IPS-NIHi11 (cell line): Measurements from ENCODE around the gene C2CD4A.
"Not testable (repeated sequence)": the region's sequence is repeated elsewhere in the genome, so short reads cannot be mapped to it uniquely, and the experiment has no call there.

Source experiments
- DNase-seq: peaks from one replicate; pipeline ENCODE4 v3.0.0; 2012; ENCODE audit warnings: mixed read lengths, low spot score

C2CD4A gene

GRCh38 chr15:62066663-62067447 is at the start of gene C2CD4A:
Gene C2CD4A (plus strand): TSS chr15:62066977. CDS start chr15:62067614, 637 bp downstream.
- peak; percentile 83 for DNase-seq

GRCh38 chr15:62020576-62021160 is 46.1 kb upstream of the C2CD4A start:
- DNase-seq = no peak

DNA sequence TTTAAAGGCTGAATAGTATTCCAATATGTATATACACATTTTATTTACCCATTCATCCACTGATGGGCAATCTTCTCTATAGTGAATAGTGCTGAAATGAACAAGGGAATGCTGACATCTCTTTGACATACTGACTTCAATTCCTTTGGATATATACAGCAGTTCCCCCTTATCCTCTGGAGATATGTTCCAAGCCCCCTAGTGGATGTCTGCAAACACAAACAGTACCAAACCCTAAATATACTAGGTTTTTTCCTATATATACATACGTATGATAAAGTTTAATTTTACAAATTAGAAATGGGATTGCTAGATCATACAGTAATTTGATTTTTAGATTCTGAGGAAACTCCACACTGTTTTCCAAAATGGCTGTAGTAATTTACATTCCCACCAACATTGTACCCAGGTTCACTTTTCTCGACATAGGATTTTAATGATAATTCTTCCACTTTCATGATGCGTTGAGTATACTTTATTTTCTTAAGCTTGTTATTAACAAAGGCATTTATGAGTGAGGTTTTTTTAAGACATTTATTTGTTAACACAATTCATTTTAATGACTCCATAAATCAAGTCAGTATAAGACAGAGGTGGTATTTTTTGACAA is 44.7 kb upstream of the C2CD4A start:
- DNase-seq = no peak

- no peak for DNase-seq
Observed at GRCh38 chr15:62026487-62027262, 40.1 kb upstream of the C2CD4A start.

DNA sequence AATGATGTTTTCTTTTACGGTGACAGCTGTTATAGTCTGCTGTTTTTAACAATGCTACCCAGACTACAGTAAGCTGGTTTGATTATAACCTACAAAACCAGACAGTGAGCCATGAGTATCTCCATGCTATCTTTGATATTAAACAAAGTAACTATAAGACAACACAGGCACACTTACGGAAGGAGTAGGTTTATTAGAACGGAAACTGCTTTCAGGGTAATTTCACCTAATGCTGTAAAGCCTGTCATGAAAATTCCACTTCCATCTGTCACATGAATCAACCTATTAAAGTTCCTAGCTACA is 39.6 kb upstream of the C2CD4A start:
- no peak for DNase-seq

GRCh38 chr15:62027916-62028315 is 38.9 kb upstream of the C2CD4A start:
- DNase-seq = no peak

DNA sequence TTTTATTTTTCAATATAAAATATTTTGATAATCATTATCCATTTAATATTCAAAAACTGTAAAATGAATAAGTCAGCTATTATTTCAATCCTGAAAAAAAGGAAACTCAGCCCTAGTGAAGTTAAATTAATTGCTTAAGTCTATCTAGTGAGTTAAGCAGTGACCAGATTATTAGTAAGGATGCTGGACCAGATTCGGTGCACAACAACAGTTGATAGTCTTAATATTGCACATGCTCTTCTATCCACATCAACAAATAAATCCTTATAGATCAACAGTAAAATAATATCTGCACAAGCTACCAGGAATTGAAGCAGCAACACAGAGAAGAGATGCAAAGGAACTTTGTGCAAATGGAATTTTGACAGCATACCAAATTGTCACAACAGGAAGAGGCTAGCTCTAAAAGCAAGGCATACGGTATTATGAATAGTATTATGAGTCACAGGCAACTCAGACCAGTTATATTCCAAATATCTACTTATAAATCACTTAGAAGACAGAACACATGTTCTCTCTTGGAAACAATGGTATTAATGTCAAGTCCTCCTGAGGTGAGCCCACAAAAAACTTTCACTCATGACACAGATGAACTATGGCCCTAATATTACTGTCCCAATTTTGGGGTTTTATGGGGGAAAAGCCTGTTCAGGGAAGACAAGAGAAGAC is 31.4 kb upstream of the C2CD4A start:
- no peak for DNase-seq

GRCh38 chr15:62046078-62046743 is 20.6 kb upstream of the C2CD4A start:
- DNase-seq = no peak

DNA sequence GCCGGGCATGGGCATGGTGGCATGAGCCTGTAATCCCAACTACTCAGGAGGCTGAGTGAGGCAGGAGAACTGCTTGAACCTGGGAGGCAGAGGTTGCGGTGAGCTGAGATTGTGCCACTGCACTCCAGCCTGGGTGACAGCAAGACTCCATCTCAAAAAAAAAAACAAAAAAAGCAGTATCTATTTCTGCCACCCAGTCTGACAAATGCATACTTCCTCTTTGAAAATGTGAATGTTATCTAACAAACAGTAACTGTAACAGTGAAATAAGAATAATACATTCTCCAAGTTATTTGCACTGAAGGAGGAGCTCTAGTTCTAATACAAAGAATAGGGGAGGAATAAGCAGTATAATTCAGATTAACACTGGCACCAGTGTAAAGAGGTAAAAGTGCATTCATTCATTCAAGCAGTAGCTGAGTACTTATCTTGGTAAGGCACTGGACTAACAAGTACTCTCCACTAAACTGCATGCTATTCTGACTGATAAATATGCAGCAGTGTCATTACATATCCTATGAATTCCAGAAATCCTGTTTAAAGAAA is 19.4 kb upstream of the C2CD4A start:
- DNase-seq = no peak

GRCh38 chr15:62048254-62048653 is 18.5 kb upstream of the C2CD4A start:
- DNase-seq = not testable (repeated sequence)

DNA sequence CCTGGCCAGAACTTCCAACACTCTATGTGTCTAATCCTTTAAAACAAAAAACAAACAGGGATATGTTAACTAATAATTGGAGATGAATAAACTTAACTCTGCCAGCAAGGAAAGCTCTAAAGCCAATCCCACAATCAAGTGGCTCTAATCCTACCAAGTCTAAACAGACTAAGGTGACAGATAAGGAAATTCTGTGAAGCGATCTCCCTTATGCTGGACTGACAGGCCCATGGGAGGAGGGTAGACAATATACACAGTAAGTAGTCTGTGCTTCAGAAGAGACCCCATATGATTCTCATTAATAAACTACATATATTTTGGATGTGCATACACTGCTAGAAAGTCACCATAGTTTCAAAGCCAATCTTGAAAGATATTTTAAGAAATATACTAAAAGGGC is 16.7 kb upstream of the C2CD4A start:
- DNase-seq = no peak

DNA sequence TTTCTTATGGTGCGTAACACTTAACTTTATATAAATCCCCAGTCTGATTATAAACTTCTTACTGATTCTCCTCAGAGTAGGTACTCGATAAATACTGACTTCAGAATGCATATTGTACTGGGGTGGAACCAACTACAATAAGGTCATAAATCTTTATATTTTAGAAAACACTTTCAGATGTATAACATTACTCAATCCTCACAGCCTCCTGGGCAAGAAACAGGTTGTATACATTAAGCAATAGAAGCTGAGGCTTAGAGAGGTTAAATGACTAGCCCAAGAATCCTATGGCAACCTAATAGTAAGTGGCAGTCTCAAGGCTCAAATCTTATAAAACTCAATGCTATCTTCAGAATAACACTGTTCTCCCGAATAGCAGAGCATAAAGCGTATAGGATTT is 15.6 kb upstream of the C2CD4A start:
- no peak for DNase-seq

GRCh38 chr15:62052713-62053112 is 14.1 kb upstream of the C2CD4A start:
- DNase-seq = no peak

DNA sequence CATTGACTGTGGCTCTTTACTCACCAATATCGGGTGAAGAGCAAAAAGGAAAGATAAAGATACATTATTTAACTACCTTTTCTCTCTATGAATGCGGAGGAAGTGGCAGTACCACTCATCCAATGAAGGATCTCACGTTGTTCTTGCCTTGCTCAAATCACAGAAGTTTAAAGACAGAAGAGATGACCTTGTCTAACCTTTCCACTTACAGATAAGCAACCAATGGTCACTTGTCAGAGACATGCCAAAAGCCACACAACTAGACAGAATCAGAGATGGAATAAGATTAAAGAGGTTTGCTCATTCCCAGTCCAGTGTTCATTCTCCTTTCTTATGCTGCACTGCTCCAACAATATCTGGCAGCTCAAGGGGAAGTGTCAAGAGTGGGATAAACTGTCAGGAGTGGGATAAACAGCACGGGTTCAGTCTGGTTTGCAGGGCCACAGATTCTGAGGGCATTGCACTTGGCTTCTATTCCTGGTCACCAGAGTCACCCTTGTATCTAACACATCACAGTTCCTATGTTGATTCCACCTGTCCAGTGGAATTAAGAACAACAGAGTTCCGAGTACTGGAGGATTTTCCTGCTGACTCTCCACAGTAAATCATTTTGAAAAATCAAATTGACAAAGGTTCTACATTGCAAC is 13.2 kb upstream of the C2CD4A start:
- DNase-seq = no peak

DNA sequence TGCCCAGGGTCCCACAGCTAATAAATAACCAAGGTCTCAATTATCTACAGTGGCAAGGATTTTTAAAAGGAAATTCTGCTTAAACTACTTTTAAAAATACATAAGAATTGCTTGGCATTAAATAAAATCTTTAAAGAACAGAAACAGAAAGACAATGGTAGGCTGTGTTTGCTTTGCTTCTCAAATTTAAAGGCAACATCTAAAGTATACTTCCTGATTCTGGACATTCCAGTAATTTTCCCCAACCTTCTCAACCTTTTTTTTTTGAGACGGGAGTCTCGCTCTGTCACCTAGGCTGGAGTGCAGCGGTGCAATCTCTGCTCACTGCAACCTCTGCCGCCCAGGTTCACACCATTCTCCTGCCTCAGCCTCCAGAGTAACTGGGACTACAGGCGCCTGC is 11.8 kb upstream of the C2CD4A start:
- no peak for DNase-seq

GRCh38 chr15:62057341-62057980 is 9.3 kb upstream of the C2CD4A start:
- DNase-seq = no peak

GRCh38 chr15:62058327-62059028 is 8.3 kb upstream of the C2CD4A start:
- no peak for DNase-seq

DNA sequence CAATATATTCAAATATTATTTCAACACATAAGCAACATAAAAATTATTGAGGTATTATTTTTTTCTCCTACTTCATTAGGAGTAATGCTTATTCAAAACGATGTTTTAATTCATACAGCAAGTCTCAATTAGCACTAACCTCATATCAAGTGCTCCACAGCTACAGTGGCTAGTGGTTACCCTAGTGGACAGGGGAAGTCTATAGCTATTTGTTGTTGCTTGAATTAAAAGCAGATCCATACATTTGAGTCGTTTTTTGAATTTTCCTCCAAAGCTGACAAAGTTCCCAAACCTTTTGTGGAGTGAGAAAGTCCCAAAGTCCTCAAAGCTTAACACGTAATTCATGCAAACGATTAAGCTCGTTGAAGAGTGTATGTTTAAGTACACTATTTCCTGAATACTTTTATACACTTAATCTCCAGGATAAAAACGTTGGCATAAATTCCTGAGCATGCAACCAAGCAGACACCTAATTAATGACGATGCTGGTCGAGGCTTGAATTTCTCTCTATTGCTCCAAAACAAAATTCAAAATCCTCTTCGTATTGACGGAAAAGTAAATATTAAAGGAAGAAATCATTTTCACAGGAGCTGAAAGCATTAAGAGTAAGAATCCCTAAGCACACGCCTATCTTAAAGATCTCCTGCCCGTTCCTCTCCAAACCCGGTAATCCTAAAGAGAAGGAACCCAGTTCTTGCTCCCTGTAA is 7.5 kb upstream of the C2CD4A start:
- DNase-seq = no peak

GRCh38 chr15:62059816-62060112 is 7.0 kb upstream of the C2CD4A start:
- no peak for DNase-seq
